ENCODE data around the gene GRAP2.

- TF ChIP-seq POLR2A (IDR thresholded peaks at IDR 0.05; ENCODE audit: low read depth, low read length): no peak
- TF ChIP-seq CTCF (conservative IDR thresholded peaks at IDR 0.05; ENCODE audit: low read depth, low read length): no peak
- no peak for TF ChIP-seq MAFK (IDR thresholded peaks at IDR 0.05; ENCODE audit: low read depth, low read length)
- TF ChIP-seq SMC3 (IDR thresholded peaks at IDR 0.05; ENCODE audit: low read depth, low read length): no peak
- TF ChIP-seq CEBPB (IDR thresholded peaks at IDR 0.05; ENCODE audit: low read depth, low read length): no peak
- no peak for TF ChIP-seq USF2 (IDR thresholded peaks at IDR 0.05; ENCODE audit: low read depth, low read length)
- no peak for TF ChIP-seq RCOR1 (IDR thresholded peaks at IDR 0.05; ENCODE audit: insufficient replicate concordance, low read length)
- no peak for TF ChIP-seq RAD21 (IDR thresholded peaks at IDR 0.05; ENCODE audit: low read length)
- no peak for TF ChIP-seq RFX5 (IDR thresholded peaks at IDR 0.05; ENCODE audit: low read depth, low read length)
- TF ChIP-seq FOS (IDR thresholded peaks at IDR 0.05; ENCODE audit: low read depth, low read length): no peak
- TF ChIP-seq BHLHE40 (IDR thresholded peaks at IDR 0.05; ENCODE audit: low read depth, low read length): no peak
- no peak for TF ChIP-seq ELK1 (IDR thresholded peaks at IDR 0.05; ENCODE audit: borderline replicate concordance, low read depth, low read length)
- no peak for TF ChIP-seq MAZ (IDR thresholded peaks at IDR 0.05; ENCODE audit: borderline replicate concordance, low read depth, low read length)
These were observed 120.1 kb downstream of the GRAP2 start for GRCh38 chr22:40020956-40021355.
